Measurements from ENCODE around the gene SULT4A1.

DNA sequence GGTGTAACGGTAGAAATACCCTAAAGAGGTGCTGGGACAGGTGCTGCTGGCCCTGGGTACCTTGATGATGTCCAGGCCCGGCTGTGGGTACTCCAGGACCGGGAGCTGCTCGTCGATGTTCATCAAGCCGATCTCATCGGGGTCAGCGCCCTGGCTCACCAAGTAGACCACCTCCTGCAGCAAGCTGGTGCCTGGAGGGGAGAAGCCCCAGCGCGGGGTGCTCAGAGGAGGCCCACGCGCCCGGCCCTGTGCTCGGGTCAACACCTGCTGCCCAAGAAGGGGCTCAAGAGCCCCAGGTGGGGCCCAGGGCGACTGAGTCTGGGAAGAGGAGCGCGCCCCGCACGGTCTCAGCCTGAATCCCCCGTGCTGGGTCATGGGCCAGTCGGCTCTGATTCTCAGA is 20.6 kb downstream of the SULT4A1 start:
- TF ChIP-seq, protein P1, sequence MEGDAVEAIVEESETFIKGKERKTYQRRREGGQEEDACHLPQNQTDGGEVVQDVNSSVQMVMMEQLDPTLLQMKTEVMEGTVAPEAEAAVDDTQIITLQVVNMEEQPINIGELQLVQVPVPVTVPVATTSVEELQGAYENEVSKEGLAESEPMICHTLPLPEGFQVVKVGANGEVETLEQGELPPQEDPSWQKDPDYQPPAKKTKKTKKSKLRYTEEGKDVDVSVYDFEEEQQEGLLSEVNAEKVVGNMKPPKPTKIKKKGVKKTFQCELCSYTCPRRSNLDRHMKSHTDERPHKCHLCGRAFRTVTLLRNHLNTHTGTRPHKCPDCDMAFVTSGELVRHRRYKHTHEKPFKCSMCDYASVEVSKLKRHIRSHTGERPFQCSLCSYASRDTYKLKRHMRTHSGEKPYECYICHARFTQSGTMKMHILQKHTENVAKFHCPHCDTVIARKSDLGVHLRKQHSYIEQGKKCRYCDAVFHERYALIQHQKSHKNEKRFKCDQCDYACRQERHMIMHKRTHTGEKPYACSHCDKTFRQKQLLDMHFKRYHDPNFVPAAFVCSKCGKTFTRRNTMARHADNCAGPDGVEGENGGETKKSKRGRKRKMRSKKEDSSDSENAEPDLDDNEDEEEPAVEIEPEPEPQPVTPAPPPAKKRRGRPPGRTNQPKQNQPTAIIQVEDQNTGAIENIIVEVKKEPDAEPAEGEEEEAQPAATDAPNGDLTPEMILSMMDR (IDR thresholded peaks at IDR 0.05), result no peak
- no peak for TF ChIP-seq POLR2A (IDR thresholded peaks at IDR 0.05)

All from Peyer's patch (tissue), 4 donors.